ENCODE measurements around the gene CA7.

- TF ChIP-seq EZH2 (IDR thresholded peaks at IDR 0.05; ENCODE audit: insufficient read depth, poor library complexity, severe bottlenecking) (no peak), EZH2phosphoT487 (IDR thresholded peaks at IDR 0.05; ENCODE audit: insufficient read depth, low read depth) (no peak)
Observed at GRCh38 chr16:66848172-66848571, 4.0 kb downstream of the CA7 start.
